ENCODE measurements around the gene LONP2. TPM values are rescaled to one million over a fixed set of nuclear protein-coding genes. Genes with fewer than 3 reads are reported as not detected.

Gene LONP2
- total and polyA plus RNA-seq, 2 of the 13 experiments (the other 11 are each of a cell fraction or from before 2014, with no cell fraction given) = 39.2 to 63.3 TPM

DNA sequence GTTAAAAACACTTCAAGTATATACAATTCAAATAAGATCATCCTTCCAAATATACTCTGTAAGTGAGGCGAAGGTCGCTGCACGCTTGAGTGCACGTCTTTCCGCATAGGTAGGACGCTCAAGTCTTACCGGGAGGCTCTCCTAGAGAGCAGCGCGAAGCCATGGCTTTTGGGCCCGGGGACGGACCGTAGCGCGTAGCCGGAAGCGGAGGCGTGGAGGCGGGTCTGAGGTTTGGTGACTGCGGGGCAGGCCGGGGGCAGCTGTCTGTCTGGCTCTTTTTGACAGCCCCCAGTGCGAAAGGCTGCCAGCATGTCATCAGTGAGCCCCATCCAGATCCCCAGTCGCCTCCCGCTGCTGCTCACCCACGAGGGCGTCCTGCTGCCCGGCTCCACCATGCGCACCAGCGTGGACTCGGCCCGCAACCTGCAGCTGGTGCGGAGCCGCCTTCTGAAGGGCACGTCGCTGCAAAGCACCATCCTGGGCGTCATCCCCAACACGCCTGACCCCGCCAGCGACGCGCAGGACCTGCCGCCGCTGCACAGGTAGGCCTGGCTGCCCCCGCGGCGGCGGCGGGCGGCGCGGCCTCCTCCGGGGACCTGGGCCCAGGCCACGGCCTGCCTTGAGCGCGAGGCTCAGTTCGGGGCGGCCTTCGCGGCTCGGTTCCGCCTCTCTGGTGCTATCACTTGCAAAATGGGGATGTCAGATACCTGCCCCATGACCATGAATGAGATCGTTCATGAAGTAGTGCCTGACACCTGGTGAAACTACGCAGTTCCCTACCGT, at the start of gene LONP2 (continued):
- TF ChIP-seq, protein P1, sequence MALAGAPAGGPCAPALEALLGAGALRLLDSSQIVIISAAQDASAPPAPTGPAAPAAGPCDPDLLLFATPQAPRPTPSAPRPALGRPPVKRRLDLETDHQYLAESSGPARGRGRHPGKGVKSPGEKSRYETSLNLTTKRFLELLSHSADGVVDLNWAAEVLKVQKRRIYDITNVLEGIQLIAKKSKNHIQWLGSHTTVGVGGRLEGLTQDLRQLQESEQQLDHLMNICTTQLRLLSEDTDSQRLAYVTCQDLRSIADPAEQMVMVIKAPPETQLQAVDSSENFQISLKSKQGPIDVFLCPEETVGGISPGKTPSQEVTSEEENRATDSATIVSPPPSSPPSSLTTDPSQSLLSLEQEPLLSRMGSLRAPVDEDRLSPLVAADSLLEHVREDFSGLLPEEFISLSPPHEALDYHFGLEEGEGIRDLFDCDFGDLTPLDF (CRISPR knock-in tag; IDR thresholded peaks at IDR 0.05) = 0 out of 2 replicates have a peak, but pooled peaks have one; percentile 50
- TF ChIP-seq ZBTB42 (CRISPR knock-in tag; IDR thresholded peaks at IDR 0.05) (peak; percentile 86), FOXK2 (IDR thresholded peaks at IDR 0.05) (no peak), KDM1A (CRISPR knock-in tag; IDR thresholded peaks at IDR 0.05) (peak; percentile 12; the same call in 1 of the 2 replicates), CHD2 (IDR thresholded peaks at IDR 0.05; ENCODE audit: low read depth, low read length) (0 out of 2 replicates have a peak, but pooled peaks have one; percentile 55), ZNF3 (CRISPR knock-in tag; IDR thresholded peaks at IDR 0.05) (peak; percentile 17; the same call in 1 of the 2 replicates), ZNF678 (CRISPR knock-in tag; IDR thresholded peaks at IDR 0.05) (0 out of 2 replicates have a peak, but pooled peaks have one; percentile 72), ZNF12 (CRISPR knock-in tag; IDR thresholded peaks at IDR 0.05) (peak; percentile 40; the same call in 1 of the 2 replicates), REL (CRISPR knock-in tag; conservative IDR thresholded peaks at IDR 0.05) (no peak), ZKSCAN5 (CRISPR knock-in tag; IDR thresholded peaks at IDR 0.05) (no peak; the same call in 1 of the 2 replicates), ATM (IDR thresholded peaks at IDR 0.05; ENCODE audit: borderline replicate concordance) (no peak), CBX2 (IDR thresholded peaks at IDR 0.05; ENCODE audit: low read depth, low read length) (no peak), CBX2 (CRISPR knock-in tag; IDR thresholded peaks at IDR 0.05; ENCODE audit: low read depth) (peak; percentile 95; the same call in 1 of the 2 replicates), HNRNPH1 (optimal IDR thresholded peaks at IDR 0.05; ENCODE audit: low read depth, low read length) (peak; percentile 63), ARNT (IDR thresholded peaks at IDR 0.05) (no peak), TBP (CRISPR knock-in tag; IDR thresholded peaks at IDR 0.05) (0 out of 2 replicates have a peak, but pooled peaks have one; percentile 57), IRF2 (CRISPR knock-in tag; IDR thresholded peaks at IDR 0.05) (peak; percentile 98), CEBPG (CRISPR knock-in tag; IDR thresholded peaks at IDR 0.05) (peak; percentile 76), STAG1 (CRISPR knock-in tag; IDR thresholded peaks at IDR 0.05) (peak; percentile 33; the same call in 1 of the 2 replicates)
- TF ChIP-seq, protein P2, sequence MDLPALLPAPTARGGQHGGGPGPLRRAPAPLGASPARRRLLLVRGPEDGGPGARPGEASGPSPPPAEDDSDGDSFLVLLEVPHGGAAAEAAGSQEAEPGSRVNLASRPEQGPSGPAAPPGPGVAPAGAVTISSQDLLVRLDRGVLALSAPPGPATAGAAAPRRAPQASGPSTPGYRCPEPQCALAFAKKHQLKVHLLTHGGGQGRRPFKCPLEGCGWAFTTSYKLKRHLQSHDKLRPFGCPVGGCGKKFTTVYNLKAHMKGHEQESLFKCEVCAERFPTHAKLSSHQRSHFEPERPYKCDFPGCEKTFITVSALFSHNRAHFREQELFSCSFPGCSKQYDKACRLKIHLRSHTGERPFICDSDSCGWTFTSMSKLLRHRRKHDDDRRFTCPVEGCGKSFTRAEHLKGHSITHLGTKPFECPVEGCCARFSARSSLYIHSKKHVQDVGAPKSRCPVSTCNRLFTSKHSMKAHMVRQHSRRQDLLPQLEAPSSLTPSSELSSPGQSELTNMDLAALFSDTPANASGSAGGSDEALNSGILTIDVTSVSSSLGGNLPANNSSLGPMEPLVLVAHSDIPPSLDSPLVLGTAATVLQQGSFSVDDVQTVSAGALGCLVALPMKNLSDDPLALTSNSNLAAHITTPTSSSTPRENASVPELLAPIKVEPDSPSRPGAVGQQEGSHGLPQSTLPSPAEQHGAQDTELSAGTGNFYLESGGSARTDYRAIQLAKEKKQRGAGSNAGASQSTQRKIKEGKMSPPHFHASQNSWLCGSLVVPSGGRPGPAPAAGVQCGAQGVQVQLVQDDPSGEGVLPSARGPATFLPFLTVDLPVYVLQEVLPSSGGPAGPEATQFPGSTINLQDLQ (CRISPR knock-in tag; IDR thresholded peaks at IDR 0.05) = peak; percentile 50; the same call in 1 of the 2 replicates
- TF ChIP-seq, protein P3, sequence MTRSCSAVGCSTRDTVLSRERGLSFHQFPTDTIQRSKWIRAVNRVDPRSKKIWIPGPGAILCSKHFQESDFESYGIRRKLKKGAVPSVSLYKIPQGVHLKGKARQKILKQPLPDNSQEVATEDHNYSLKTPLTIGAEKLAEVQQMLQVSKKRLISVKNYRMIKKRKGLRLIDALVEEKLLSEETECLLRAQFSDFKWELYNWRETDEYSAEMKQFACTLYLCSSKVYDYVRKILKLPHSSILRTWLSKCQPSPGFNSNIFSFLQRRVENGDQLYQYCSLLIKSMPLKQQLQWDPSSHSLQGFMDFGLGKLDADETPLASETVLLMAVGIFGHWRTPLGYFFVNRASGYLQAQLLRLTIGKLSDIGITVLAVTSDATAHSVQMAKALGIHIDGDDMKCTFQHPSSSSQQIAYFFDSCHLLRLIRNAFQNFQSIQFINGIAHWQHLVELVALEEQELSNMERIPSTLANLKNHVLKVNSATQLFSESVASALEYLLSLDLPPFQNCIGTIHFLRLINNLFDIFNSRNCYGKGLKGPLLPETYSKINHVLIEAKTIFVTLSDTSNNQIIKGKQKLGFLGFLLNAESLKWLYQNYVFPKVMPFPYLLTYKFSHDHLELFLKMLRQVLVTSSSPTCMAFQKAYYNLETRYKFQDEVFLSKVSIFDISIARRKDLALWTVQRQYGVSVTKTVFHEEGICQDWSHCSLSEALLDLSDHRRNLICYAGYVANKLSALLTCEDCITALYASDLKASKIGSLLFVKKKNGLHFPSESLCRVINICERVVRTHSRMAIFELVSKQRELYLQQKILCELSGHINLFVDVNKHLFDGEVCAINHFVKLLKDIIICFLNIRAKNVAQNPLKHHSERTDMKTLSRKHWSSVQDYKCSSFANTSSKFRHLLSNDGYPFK (CRISPR knock-in tag; IDR thresholded peaks at IDR 0.05; ENCODE audit: borderline replicate concordance) = peak; percentile 87; the same call in 1 of the 2 replicates
- TF ChIP-seq, protein P4, sequence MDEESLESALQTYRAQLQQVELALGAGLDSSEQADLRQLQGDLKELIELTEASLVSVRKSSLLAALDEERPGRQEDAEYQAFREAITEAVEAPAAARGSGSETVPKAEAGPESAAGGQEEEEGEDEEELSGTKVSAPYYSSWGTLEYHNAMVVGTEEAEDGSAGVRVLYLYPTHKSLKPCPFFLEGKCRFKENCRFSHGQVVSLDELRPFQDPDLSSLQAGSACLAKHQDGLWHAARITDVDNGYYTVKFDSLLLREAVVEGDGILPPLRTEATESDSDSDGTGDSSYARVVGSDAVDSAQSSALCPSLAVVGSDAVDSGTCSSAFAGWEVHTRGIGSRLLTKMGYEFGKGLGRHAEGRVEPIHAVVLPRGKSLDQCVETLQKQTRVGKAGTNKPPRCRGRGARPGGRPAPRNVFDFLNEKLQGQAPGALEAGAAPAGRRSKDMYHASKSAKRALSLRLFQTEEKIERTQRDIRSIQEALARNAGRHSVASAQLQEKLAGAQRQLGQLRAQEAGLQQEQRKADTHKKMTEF (CRISPR knock-in tag; IDR thresholded peaks at IDR 0.05) = peak; percentile 91
- TF ChIP-seq, protein P5, sequence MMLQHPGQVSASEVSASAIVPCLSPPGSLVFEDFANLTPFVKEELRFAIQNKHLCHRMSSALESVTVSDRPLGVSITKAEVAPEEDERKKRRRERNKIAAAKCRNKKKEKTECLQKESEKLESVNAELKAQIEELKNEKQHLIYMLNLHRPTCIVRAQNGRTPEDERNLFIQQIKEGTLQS (CRISPR knock-in tag; IDR thresholded peaks at IDR 0.05) = no peak; the same call in 1 of the 2 replicates
